Kidney capillary endothelial cell (primary cell): ENCODE data around the gene TMEM98.
"Not testable (repeated sequence)": the region's sequence is repeated elsewhere in the genome, so short reads cannot be mapped to it uniquely, and the experiment has no call there.

ENCODE experiments used
- DNase-seq: peaks from one replicate; pipeline ENCODE4 v3.0.0-alpha.2; 2018; ENCODE audit warnings: low spot score

Gene TMEM98

DNA sequence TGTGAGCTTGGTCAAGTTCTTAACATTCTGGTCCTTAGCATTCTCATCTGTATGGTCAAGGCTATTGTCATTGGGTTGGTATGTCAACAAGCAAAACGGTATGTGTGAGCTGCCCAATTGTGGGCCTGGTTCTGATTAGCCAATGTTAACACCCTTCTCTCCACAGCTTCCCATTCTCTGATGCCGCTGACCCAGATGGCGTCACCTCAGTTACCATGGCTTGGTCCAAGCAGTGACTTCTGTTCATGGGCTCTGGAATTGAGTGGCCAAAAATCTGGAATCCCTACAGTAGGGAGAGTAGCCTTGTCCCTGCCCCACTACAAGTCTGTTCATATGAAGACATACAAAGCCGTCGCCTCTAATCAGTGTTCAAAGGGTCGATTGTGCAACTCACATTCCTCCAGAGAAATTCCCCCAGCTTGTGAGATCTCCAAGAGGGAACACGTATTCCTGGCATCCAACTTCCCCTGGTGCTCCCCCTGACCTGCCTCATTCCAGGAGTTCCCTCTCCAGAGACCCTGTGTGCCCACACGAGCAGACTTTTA, 15.8 kb downstream of the TMEM98 start:
- no peak for DNase-seq

DNA sequence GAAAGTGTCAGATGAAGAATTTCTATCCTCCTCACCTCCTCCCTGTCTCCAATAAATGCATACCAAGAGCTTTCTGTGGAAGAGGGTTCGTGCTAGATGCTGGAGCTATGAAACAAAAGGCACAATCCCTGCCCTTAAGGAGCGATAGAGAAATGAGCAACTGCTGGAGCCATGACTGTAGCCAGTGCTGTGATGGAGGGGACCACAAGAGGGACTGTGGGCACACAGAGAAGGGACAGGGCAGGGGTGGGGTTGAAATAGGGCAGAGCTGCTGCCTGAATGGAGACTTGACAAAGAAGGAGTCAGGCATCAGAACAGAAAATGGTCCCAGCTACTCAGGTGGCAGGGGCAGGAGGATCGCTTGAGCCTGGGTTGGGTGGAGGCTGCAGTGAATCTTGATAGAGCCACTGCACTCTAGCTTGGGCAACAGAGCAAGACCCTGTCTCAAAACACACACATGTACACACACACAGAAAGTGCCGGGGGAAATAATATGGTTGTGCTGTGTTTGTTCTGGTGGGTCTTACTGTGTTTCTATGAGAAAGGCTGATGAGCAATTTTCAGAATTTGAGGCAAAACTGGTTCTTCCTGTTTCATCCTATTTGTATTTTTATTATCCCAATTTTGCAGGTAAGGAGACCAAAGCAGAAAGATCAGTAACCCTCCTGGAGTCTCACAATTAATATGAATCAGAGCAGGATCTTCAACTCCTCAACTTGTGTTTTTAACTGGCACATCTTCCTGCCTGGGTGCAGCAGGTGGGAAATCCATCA, 16.5 kb downstream of the TMEM98 start:
- no peak for DNase-seq

DNA sequence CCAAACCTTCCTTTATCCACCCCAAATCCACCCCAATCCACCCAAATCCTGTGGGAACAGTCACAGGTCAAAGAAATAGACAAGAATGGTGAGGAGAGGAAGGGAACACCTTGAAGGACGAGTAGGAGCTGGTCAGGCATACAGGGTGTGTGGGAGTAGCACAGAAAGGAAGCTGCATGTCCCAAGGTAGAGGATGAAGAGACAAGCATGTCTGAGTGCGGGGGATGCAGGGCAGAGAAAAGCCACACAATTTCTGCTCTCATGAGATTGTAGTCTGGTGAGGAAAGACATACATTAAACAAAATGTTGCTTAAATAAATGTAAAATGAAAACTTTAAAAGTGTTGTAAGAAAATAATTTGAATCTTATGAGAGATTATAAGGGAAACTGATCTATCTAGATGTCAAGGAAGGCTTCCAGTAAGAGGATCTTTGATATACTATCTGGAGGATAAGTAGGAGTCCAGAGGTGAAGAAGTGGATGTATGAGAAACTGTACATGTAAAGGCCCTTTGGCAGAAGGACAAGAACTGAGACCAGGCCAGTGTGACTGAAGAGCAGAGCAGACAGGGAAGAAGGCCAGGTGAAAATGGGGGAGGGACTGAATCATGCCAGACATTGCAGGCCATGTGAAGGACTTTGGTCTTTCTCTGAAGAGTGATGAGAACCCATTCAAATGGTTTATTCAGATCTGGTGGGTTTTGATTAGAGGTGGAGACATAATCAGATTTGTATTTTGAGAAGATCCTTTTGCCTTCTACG, 18.6 kb downstream of the TMEM98 start:
- DNase-seq = no peak

DNA sequence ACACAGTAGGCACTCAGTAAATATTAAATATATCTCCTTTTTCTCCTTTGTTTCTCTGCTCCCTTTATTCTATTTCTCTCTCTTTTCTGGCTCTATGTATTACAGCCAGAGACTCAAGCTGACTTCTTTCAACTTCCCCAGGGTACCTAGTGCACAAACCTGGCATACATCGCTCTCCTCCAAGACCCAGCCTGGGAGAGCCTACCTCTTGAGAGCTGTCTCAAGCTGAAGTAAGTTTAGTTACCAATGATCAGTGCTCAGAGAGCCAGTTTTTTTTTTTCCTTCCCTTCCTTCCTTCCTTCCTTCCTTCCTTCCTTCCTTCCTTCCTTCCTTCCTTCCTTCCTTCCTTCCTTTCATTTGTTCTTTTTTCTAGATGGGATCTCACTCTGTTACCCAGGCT, 19.8 kb downstream of the TMEM98 start:
- DNase-seq = no peak

DNA sequence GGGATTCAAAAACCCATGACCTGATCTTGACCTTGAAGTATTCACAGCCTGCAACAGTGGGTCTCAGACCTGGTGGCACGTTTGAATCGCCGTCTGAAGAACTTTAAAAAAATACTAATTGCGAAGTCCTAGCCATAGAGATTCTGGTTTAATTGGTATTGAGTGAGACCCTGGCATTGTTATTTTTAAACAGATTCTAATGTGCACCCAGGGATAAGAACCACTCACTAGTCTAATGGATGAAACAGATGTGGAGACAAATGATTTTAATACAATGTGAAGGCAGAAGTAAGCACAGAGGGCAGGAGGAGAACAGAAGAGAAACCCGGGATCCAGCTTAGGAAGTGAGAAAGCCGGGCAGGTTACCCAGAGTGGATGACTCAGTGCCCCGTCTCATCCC, 21.2 kb downstream of the TMEM98 start:
- DNase-seq = no peak

DNA sequence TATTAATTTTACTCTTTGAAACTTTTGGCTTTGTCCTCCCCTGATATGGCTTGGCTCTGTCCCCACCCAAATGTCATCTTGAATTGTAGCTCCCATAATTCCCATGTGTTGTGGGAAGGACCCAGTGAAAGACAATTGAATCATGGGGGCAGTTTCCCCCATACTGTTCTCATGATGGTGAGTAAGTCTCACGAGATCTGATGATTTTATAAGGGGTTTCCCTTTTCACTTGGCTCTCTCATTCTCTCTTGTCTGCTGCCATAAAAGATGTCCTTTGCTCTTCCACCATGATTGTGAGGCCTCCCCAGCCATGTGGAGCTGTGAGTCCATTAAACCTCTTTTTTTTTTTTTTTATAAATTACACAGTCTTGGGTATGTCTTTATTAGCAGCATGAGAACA, 24.5 kb downstream of the TMEM98 start:
- DNase-seq = not testable (repeated sequence)

DNA sequence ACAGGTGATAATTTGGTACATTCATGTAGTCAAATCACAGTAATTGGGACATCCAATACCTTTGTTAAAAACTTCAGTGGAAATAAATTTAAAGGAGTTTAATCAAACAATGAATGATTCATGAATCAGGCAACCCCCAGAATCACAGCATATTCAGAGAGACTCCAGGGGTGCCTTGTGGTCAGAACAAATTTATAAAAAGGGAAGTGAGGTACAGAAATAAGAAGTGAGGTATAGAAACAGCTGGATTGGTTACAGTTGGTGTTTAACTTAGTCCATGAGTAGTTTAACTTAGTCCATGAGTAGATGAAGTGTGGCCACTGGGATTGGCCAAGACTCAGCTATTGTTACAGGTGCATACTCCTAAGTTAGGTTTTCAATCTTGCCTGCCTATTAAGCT, 25.1 kb downstream of the TMEM98 start:
- no peak for DNase-seq

DNA sequence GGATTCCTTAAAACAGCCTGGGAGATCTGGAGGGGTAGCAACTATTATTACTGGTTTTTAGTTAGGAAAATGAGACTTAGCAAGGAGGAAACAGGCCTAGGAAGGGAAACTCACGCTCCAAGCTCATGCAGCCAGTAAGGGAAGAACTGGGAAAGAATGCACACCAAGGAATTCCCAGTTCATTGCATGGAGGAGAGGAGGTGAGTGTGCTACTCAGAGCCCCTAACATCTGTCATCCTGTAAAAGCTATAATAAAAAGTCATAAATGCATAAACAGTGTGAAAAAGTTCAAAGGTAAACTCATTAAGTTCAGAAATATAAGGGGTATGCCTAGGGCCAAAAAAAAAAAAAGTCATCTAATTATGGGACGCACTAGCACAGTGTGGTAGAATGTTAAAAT, 25.9 kb downstream of the TMEM98 start:
- DNase-seq = no peak

DNA sequence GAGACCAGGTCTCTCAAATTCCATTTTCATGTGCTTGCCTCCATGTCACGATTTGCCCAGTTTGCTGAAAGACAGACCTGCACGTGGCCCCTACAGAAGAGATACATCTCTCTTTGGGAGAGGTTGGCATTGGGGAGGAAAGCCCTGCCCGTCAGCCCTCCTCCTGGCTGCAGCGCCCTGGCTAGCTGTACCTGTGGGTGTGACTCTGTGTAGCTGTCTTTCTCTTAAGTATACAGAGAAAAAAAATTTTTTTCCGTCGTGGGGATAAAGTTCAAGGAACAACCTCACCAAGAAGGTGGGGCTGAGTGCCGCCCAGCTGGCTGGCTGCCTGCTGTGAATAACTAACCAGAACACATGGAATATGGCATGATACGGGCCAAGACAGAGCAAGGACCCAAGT, 26.5 kb downstream of the TMEM98 start:
- DNase-seq = no peak

DNA sequence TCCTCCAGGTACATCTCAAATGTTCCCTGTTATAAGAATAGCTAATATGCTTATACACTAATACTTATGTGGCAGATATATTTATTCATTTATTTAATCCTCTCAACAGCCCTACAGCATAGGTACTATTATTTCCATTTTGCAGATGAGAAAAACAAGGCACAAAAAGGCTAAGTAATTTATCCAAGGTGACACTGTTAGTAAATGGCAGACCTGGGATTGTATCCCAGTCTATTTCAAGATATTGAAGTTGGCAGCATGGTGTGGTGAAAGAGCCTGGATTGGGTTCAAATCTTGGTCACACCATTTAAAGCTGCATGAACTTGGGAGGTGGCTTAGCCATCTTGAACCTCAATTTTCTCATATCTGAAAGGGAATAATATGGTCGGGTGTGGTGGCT, 27.2 kb downstream of the TMEM98 start:
- DNase-seq = no peak

DNA sequence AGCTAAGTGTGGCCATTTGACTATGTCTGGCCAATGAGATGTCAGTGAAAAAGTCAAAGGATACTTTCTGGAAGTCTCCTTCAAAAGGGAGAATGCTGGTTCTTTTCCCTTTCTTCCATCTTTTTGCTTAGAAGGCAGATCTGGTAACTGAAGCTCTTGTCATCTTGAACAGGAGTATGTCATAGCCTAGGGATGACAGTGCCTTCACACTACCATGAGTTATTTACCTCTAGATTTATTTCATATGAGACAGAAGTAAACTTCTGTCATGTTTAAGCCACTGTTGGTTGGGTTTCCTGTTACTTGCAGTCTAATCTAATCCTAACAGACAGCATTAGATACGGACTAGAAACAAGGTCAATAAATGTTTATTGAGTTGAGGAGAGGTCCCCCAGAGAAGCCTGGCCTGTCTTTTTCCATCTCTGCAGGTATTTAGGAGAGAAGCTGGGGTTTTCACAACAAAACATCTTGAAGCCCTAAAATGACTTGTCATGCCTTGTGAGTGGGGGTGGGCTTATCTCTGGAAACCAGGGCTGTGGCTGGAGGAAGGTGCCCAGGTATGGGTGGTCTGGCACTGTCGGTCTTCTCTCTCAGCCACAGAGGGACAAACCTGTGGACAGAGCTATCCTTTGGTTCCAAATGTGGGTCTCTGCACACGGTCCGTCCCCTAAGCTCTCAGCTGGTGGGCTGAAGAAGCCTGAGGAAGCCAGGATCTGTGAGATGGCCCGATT, 28.5 kb downstream of the TMEM98 start:
- no peak for DNase-seq

DNA sequence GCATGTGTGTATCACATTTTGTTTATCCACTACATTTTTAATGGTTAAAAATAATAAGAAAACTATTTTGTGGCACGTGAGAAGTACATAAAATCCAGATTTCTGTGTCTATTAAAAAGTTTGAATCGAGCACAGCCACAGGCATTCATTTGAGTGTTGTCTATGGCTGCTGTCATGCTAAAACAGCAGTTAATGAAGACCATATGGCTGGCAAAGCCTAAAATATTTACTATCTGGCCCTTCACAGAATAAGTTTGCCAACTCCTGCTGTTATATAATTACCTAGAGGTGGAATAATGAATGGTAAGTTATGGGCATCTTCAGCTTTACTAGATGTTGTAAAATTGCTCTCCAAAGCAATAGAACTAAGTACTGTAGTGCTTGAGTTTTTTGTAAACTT, 30.5 kb downstream of the TMEM98 start:
- no peak for DNase-seq

DNA sequence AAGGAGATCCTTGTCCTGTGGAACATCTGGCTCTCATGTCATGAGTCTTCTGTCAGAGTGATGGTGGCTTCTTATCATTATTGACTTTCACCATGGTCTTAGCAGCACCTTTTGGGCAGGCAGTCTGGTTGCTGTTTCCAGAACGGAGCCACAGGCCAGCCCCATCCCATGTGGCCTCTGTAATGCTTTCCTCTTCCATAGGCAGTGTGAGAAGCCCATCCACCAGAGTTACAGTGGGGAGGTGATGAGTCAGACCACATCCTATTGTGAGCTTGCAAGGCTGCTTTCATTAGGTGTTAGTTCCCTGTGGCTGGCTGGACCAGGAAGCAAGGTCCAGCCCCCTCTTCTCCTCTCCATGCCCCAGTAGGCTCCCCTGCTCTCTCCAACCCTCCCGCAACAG, 32.9 kb downstream of the TMEM98 start:
- peak; percentile 38 for DNase-seq

DNA sequence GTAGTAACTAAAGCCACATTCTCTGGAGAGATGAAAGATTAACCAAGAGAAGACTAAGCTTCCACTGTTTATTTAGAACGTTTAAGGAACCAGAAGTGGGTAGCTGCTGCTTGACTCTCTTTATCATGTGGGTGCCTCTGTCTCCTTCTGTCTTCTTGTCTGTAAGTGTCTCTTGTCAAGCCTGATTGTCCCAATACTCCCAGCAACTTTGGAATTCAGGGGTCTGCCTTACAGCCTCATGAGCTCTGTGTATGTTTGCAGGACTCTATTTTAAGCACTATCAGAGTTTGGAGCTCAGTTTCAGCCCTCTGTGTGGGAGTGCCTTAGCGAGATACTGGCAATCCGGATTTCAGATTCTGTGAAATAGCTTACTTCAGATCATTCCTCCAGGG, 34.4 kb downstream of the TMEM98 start:
- no peak for DNase-seq

DNA sequence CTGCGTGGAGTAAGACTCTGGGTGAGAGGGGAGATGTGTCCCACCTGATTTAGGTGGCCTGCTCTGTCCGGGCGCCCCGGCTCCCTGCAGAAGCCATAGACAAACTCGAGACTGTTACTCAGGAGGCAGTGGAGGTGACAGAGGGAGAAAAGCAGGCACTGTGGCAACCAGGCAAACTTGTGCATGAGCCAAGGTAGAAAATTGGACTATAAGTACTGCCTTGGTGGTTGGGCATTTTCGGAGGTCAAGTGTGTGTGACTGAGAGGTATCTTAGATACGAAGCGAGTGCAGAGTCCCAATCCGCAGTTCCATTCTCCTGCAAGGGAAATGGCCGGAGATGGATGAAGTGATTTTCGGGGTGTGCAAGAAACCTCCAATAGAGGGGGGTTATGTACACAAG, 36.6 kb downstream of the TMEM98 start:
- no peak for DNase-seq

DNA sequence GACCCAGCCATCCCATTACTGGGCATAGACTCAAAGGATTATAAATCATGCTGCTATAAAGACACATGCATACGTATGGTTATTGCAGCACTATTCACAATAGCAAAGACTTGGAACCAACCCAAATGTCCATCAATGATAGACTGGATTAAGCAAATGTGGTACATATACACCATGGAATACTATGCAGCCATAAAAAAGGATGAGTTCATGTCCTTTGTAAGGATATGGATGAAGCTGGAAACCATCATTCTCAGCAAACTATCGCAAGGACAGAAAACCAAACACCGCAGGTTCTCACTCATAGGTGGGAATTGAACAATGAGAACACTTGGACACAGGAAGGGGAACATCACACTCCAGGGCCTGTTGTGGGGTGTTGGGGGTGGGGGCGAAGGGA, 41.3 kb downstream of the TMEM98 start:
- not testable (repeated sequence) for DNase-seq

DNA sequence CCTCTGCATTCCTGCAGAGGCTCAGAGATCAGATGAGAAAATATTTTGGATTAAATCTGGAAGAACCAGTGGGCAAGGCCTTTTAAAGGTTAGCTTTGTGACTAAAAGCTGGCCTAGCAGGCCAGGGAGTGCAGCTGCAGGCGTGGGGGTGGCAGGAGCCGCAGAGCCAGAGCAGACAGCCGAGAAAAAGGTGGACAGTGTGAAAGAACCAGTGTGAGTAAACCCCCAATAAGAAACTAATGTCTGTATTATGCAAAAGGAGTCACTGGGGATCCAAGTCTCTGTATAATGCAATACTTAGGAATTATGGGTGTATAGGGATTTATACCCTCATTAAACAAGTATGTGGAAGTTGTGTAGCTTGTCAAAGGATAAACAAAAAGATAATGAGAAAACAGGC, 42.3 kb downstream of the TMEM98 start:
- no peak for DNase-seq

DNA sequence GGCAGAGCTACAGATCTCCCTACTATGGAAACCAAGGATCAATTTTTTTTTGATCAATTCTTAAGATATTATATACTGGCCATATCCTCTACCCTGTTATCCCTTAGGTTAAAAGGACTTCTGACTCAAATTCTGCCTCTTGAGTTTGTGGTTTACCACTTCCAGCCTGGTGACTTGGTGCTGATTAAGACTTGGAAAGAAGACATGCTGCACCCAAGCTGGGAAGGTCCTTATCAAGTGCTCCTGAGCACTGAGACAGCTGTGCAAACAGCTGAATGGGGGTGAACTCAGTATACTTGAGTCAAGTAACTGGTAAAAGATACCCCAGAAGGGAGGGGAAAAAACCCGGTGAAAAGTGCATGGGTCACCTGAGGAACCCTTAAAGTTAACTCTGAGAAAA, 43.2 kb downstream of the TMEM98 start:
- DNase-seq = no peak

DNA sequence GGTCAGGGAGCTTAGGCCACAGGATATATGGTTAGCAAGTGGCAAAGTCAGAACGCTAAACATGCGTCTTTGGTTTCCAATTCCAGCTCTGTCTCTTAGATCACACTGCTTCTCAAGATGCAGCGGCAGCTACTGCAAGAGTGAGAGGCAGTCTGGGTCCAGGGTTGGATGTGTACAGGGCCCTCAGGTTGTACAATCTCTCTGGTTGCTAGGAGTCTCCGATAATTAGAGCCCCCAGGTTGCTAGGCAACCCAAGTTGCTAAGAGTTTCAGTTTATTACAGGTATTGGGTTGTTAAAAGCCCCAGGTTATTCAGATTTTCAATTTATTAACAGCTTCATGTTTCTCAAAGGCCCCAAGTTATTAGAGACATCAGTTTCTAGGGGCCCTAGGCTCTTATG, 48.2 kb downstream of the TMEM98 start:
- DNase-seq = no peak

DNA sequence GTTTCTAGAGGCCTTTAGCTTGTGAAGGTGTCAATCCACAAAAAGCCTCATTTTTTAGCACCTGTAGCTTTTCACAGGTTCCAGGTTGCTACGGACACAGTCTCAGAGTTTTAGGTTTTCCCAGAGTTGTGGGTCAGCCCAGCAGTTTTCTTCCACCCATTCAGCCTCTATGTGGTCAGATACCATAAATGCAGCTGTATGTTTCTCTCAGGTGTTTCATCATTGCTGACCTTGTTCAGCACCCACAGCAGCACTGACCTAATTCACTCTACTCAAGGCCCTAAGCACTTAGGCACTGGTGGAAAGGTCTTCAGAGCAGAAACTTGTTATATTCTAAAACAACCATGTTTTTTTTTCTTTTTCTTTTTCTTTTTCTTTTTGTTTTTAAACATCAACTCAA, 48.7 kb downstream of the TMEM98 start:
- no peak for DNase-seq

DNA sequence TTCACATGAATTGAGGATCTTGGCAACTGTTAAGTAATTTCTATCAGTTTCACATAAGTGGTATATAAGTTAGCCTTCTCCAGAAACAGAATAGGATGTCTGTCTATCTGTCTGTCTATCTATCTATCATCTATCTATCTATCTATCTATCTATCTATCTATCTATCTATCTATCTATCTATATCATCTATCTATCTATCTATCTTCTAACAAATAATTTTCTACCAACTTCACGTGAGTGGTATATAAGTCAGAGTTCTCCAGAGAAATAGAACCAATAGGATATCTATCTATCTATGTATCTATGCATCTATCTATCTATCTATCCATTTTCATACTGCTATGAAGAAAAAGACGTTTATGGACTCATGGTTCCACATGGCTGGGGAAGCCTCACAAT, 52.3 kb downstream of the TMEM98 start:
- DNase-seq = no peak

DNA sequence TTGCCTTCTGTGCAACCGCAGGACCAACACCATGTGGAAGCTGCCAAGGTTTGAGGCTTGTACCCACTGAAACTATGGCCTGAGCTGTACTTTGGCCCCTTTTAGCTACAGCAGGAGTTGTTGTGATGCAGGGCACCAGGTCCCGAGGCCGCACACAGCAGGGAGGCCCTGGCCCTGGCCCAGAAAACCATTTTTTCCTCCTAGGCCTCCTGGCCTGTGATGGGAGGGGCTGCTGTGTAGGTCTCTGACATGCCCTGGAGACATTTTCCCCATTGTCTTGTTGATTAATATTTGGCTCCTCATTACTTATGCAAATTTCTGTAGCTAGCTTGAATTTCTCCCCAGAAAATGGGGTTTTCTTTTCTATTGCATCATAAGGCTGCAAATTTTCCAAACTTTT, 53.7 kb downstream of the TMEM98 start:
- not testable (repeated sequence) for DNase-seq
